Muscle of back (tissue), 13 donors: ENCODE results near the gene SPATA31A5. TPM values are rescaled to one million over a fixed set of nuclear protein-coding genes. Genes with fewer than 3 reads are reported as not detected.
"Not testable (repeated sequence)": the region's sequence is repeated elsewhere in the genome, so short reads cannot be mapped to it uniquely, and the experiment has no call there.

Experiments
- DNase-seq, 3 donors: peaks; one replicate each; pipeline versions ENCODE4 v3.0.0 to v3.0.0-alpha.2; 2013
- long read RNA-seq, 9 donors: transcript quantifications; one replicate each; lab custom pipeline, GENCODE V29; 2026
- polyA plus RNA-seq, 10 donors: library from polyadenylated mRNA; unstranded; fragments of 120-200 nt; gene quantifications; one replicate each; pipeline ENCODE4 v1.2.1, GENCODE V29; 2013; ENCODE audit not compliant: insufficient read length in 10 of 10

SPATA31A5 gene
- not detected for polyA plus RNA-seq
- long read RNA-seq, donor 1: 0 reads
- long read RNA-seq, donor 2: 0 reads
- long read RNA-seq, donor 3: 0 reads
- long read RNA-seq, donor 4: 0 reads
- long read RNA-seq, donor 5: 0 reads
- long read RNA-seq, donor 6: 0 reads
- long read RNA-seq, donor 7: 0 reads
- long read RNA-seq, donor 8: 0 reads
- long read RNA-seq, donor 9: 0 reads

GRCh38 chr9:60914107-60914506 lies at the start of gene SPATA31A5:
Gene SPATA31A5, plus strand, starts transcription at chr9:60914407. Its CDS starts 29 bp downstream, at chr9:60914436.
- not testable (repeated sequence) for DNase-seq

GRCh38 chr9:60962990-60963350 lies 48.8 kb downstream of the SPATA31A5 start:
- not testable (repeated sequence) for DNase-seq

GRCh38 chr9:60966382-60966781 lies 52.2 kb downstream of the SPATA31A5 start:
- DNase-seq: not testable (repeated sequence)
